K562 (cell line): Measurements from ENCODE around the gene PRICKLE2. TPM values are rescaled to one million over a fixed set of nuclear protein-coding genes. Genes with fewer than 3 reads are reported as not detected.

Experiments used
- ATAC-seq: fragments of 200-7000 bp; cut with Tn5 transposase; 3 replicates; pipeline ENCODE4 v1.9.1; 2020; ENCODE audit warnings: moderate library complexity
- BruUV-seq: library from RNA; stranded (reverse); fragments of 400-500 nt; replicated peaks from 2 replicates; lab custom pipeline; 2021; lab: Mats Ljungman, UMichigan
- CTCF ChIA-PET: fragments of 300-600 bp; formaldehyde crosslinking; extraction: SDS; loops from one replicate; lab custom pipeline; 2021; ENCODE audit warnings: low intra/inter-chr PET ratio; lab: Yijun Ruan, JAX
- POLR2A ChIA-PET: fragments of 300-600, 350-650 bp; sonication (Branson Sonifier 250); formaldehyde crosslinking; extraction: SDS; loops from one replicate; lab custom pipeline; 2021; ENCODE audit warnings: antibody characterized with exemption, inconsistent platforms; lab: Yijun Ruan, JAX
- DNase-seq, 4 experiments: peaks; one replicate each; pipeline versions ENCODE4 v3.0.0 to v3.0.0-alpha.2; 2011 to 2018; ENCODE audit warnings: low spot score in 3 of 4, mixed read lengths in 3 of 4; ENCODE audit errors: extremely low read depth in 1 of 4
- FAIRE-seq: peaks from 2 replicates; lab custom pipeline; 2011; peaks lifted over from hg19 to GRCh38; lab: Jason Lieb, UNC
- H2AFZ ChIP-seq: 2 replicates; pipeline ENCODE4 v1.6.0; 2011; ENCODE audit warnings: low read depth, low read length, control low read depth, inconsistent platforms
- H3K27ac ChIP-seq: fragments of 200-600 bp; 3 replicates; pipeline ENCODE4 v1.8.0; 2011; ENCODE audit warnings: low read depth, mild to moderate bottlenecking, control low read depth, inconsistent platforms, low read length, moderate library complexity, mixed read lengths; ENCODE audit errors: extremely low read depth
- H3K27me3 ChIP-seq, 2 experiments: fragments of 300-600 bp in 1 of 2; 2 replicates in 1 of 2; 3 replicates in 1 of 2; pipeline versions ENCODE4 v1.6.0 to v1.8.0; 2011; ENCODE audit warnings: inconsistent platforms in 2 of 2, low read length in 2 of 2, mild to moderate bottlenecking in 1 of 2, mixed read lengths in 1 of 2, moderate library complexity in 1 of 2; ENCODE audit not compliant: control insufficient read depth in 2 of 2, insufficient read depth in 2 of 2
- H3K36me3 ChIP-seq: fragments of 300-600 bp; 3 replicates; pipeline ENCODE4 v1.8.0; 2011; ENCODE audit warnings: mild to moderate bottlenecking, low read length, inconsistent platforms; ENCODE audit not compliant: control insufficient read depth, insufficient read depth
- H3K4me1 ChIP-seq, 2 experiments: fragments of 200-600 bp in 1 of 2; replicated peaks in 1 of 2; 2 replicates in 1 of 2; 3 replicates in 1 of 2; pipeline versions ENCODE4 v1.5.1 to v1.8.0; 2011; ENCODE audit warnings: inconsistent platforms in 2 of 2, low read length in 2 of 2, mild to moderate bottlenecking in 1 of 2, mixed read lengths in 1 of 2, moderate library complexity in 1 of 2; ENCODE audit not compliant: control insufficient read depth in 2 of 2, insufficient read depth in 2 of 2
- H3K4me2 ChIP-seq: 2 replicates; pipeline ENCODE4 v1.6.1; 2011; ENCODE audit warnings: low read length, control low read depth, inconsistent platforms, mixed read lengths; ENCODE audit not compliant: insufficient read depth
- H3K4me3 ChIP-seq: fragments of 200-600 bp; sonication (generic), shearing (Covaris generic); 2 replicates; pipeline ENCODE4 v1.5.1; 2016; ENCODE audit warnings: control low read depth, inconsistent platforms
- H3K79me2 ChIP-seq: fragments of 200-600 bp; 3 replicates; pipeline ENCODE4 v1.8.0; 2011; ENCODE audit warnings: low read length, inconsistent platforms; ENCODE audit not compliant: control insufficient read depth, insufficient read depth
- H3K9ac ChIP-seq, 2 experiments: 2 replicates each; pipeline versions ENCODE4 v1.6.0 to v1.6.1; 2011; ENCODE audit warnings: low read depth in 2 of 2, low read length in 2 of 2, control low read depth in 1 of 2, inconsistent platforms in 1 of 2, mild to moderate bottlenecking in 1 of 2, mixed read lengths in 1 of 2; ENCODE audit not compliant: insufficient read depth in 1 of 2
- H3K9me1 ChIP-seq: one replicate; pipeline ENCODE4 v1.6.0; 2011; ENCODE audit warnings: inconsistent platforms, mild to moderate bottlenecking, low read length, moderate library complexity; ENCODE audit not compliant: control insufficient read depth, insufficient read depth
- H3K9me3 ChIP-seq: replicated peaks from 2 replicates; pipeline ENCODE4 v1.5.1; 2011; ENCODE audit warnings: low read depth, low read length, inconsistent platforms; ENCODE audit not compliant: control insufficient read depth, insufficient read depth
- H4K20me1 ChIP-seq: replicated peaks from 2 replicates; pipeline ENCODE4 v1.6.1; 2011; ENCODE audit warnings: low read length, inconsistent platforms, mixed read lengths; ENCODE audit not compliant: control insufficient read depth, insufficient read depth
- RBM39 ChIP-seq: fragments of 200-400 bp; formaldehyde crosslinking; optimal IDR thresholded peaks from 2 replicates; pipeline ENCODE3; 2018; ENCODE audit warnings: low read depth, low read length
- RUNX1 ChIP-seq: sonication (generic); IDR thresholded peaks from 2 replicates; pipeline ENCODE4 v1.6.1; 2016; ENCODE audit warnings: antibody characterized with exemption, low read depth
- TCFL5 ChIP-seq: fragments of 250-450 bp; sonication (Bioruptor Pico); conservative IDR thresholded peaks from 2 replicates; pipeline ENCODE4 v1.6.1; 2021; ENCODE audit warnings: mild to moderate bottlenecking, moderate library complexity, matching md5 sums
- ZKSCAN3 ChIP-seq: fragments of 250-450 bp; sonication (Bioruptor Pico); IDR thresholded peaks from 2 replicates; pipeline ENCODE4 v1.4.0; 2020
- ZNF316 ChIP-seq: fragments of 450-650 bp; IDR thresholded peaks from 2 replicates; pipeline ENCODE4 v1.6.1; 2016
- ZNF707 ChIP-seq: fragments of 250-450 bp; sonication (Bioruptor Pico); conservative IDR thresholded peaks from 2 replicates; pipeline ENCODE4 v1.8.0; 2022; ENCODE audit warnings: inconsistent platforms, mild to moderate bottlenecking, moderate library complexity
- WGBS: fragments of 100-300 bp; shearing (Covaris generic); methylation state at CpG from one replicate; pipeline ENCODE4 v1.1.6; 2016; ENCODE audit warnings: low coverage, mixed read lengths; ENCODE audit not compliant: insufficient coverage; ENCODE audit errors: missing lambda C conversion rate; 5-methylcytosine and 5-hydroxymethylcytosine counted together
- in situ Hi-C: fragments of 300-500 bp; cut with MboI; formaldehyde crosslinking; loops from 4 replicates; pipeline ENCODE4 v1.15.0; 2018; ENCODE audit warnings: inconsistent platforms, mixed read lengths
- intact Hi-C: fragments of 100-400 bp; cut with micrococcal nuclease; formaldehyde crosslinking; loops from 2 replicates; pipeline ENCODE4 v1.14.2; 2022
- polyA plus RNA-seq, 8 experiments: library from polyadenylated mRNA; depleted of rRNA in 4 of 8; stranded (reverse) in 5 of 8; unstranded in 3 of 8; fragments of >200 nt; fragmentation: Nextera tagmentation in 2 of 8; fragmentation: Illumina TruSeq in 1 of 8; extraction: Ambion mirVana in 2 of 8; extraction: Trizol in 1 of 8; gene quantifications; 2 replicates each; pipeline versions ENCODE4 v1.2.1 to v1.2.3, GENCODE V29; 2011 to 2014; ENCODE audit warnings: inconsistent platforms in 1 of 8, missing spikeins in 1 of 8
- total RNA-seq, 7 experiments: library from RNA; depleted of rRNA in 6 of 7; stranded (reverse); fragments of >200 nt in 6 of 7; fragmentation: Illumina TruSeq in 2 of 7; extraction: Trizol in 2 of 7; gene quantifications; 2 replicates each; pipeline versions ENCODE4 v1.2.1 to v1.2.3, GENCODE V29; 2011 to 2021; ENCODE audit warnings: low replicate concordance in 1 of 7
- TF ChIP-seq, protein P1 (sequence below): sonication (generic); formaldehyde crosslinking; IDR thresholded peaks from 2 replicates; pipeline ENCODE4 v1.8.1; 2023; ENCODE audit warnings: mild to moderate bottlenecking, missing genetic modification reagents
- TF ChIP-seq, protein P2 (sequence below): fragments of 250-450 bp; sonication (Bioruptor Pico); IDR thresholded peaks from 2 replicates; pipeline ENCODE4 v1.9.0; 2021; ENCODE audit warnings: mild to moderate bottlenecking, inconsistent platforms
- TF ChIP-seq, protein P3 (sequence below), 3 experiments: fragments of 200-800 bp in 1 of 3; fragments of 250-450 bp in 1 of 3; fragments of 450-650 bp in 1 of 3; sonication (Bioruptor Pico) in 1 of 3; sonication (Bioruptor generic) in 1 of 3; formaldehyde crosslinking in 1 of 3; IDR thresholded peaks; 2 replicates each; pipeline versions ENCODE4 v1.6.1 to v1.8.0; 2016 to 2022; ENCODE audit warnings: mild to moderate bottlenecking in 2 of 3, missing genetic modification characterization in 2 of 3, missing compliant biosample characterization in 1 of 3, moderate library complexity in 1 of 3
- TF ChIP-seq, protein P4 (sequence below): fragments of 150-350 bp; conservative IDR thresholded peaks from 2 replicates; pipeline ENCODE4 v1.6.1; 2014; ENCODE audit warnings: low read length
- TF ChIP-seq, protein P5 (sequence below): sonication (generic); formaldehyde crosslinking; IDR thresholded peaks from 2 replicates; pipeline ENCODE4 v1.8.0; 2022; ENCODE audit warnings: mild to moderate bottlenecking, missing genetic modification reagents

PRICKLE2 gene
- total and polyA plus RNA-seq, 9 of the 15 experiments (the other 6 are each of a cell fraction or from before 2014, with no cell fraction given), result 0.07 to 0.09 TPM; not detected in 7

DNA sequence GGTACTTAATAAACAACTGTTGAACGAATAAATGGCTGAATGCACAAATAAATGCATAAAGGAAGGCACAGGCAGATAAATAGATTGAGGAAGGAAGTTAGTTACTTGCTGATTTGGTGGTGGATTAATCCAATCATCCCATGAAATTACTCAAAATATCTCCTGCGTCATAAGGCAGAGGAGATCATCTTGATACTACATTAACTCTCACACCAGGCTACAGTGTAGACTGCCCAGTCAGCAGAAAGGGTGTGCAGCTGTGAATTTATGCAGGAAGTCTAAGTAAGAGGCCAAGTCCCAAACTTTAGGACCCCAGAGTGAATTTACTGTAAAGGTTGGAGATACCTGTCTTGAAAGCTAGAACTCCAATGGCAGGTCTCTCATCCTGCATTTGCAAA lies 38.6 kb downstream of the PRICKLE2 start:
- Histone ChIP-seq H3K4me2 (no peak overlapping the region), H3K79me2 (no peaks in the 10 kb centered on the region), H3K9ac (no peak overlapping the region), H4K20me1 (no peaks in the 10 kb centered on the region), H3K27me3 (no peaks in the 10 kb centered on the region), H2AFZ (no peak overlapping the region), H3K36me3 (no peaks in the 10 kb centered on the region), H3K9me1 (no peaks in the 10 kb centered on the region), H3K9me3 (no peaks in the 10 kb centered on the region), H3K4me3 (no peak overlapping the region), H3K27ac (no peak overlapping the region), H3K4me1 (no peaks in the 10 kb centered on the region)
- ChIA-PET POLR2A (no interaction called here), CTCF (no interaction called here)
- DNase-seq (no peak), ATAC-seq (no peak), FAIRE-seq (no peak)
- 0% methylated on average over 2 of the region's 2 CpGs for WGBS
- no TSS peak for BruUV-seq
- in situ Hi-C loops, result no loop called here
- intact Hi-C loops, result no loop called here
- TF ChIP-seq RUNX1 (no peak), RBM39 (no peak), ZNF316 (0 out of 2 replicates have a peak, but pooled peaks have one; percentile 18), ZNF707 (CRISPR knock-in tag) (no peak), ZKSCAN3 (no peak), TCFL5 (no peak)
- TF ChIP-seq, protein P1, sequence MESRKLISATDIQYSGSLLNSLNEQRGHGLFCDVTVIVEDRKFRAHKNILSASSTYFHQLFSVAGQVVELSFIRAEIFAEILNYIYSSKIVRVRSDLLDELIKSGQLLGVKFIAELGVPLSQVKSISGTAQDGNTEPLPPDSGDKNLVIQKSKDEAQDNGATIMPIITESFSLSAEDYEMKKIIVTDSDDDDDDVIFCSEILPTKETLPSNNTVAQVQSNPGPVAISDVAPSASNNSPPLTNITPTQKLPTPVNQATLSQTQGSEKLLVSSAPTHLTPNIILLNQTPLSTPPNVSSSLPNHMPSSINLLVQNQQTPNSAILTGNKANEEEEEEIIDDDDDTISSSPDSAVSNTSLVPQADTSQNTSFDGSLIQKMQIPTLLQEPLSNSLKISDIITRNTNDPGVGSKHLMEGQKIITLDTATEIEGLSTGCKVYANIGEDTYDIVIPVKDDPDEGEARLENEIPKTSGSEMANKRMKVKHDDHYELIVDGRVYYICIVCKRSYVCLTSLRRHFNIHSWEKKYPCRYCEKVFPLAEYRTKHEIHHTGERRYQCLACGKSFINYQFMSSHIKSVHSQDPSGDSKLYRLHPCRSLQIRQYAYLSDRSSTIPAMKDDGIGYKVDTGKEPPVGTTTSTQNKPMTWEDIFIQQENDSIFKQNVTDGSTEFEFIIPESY (CRISPR knock-in tag), result no peak
- TF ChIP-seq, protein P2, sequence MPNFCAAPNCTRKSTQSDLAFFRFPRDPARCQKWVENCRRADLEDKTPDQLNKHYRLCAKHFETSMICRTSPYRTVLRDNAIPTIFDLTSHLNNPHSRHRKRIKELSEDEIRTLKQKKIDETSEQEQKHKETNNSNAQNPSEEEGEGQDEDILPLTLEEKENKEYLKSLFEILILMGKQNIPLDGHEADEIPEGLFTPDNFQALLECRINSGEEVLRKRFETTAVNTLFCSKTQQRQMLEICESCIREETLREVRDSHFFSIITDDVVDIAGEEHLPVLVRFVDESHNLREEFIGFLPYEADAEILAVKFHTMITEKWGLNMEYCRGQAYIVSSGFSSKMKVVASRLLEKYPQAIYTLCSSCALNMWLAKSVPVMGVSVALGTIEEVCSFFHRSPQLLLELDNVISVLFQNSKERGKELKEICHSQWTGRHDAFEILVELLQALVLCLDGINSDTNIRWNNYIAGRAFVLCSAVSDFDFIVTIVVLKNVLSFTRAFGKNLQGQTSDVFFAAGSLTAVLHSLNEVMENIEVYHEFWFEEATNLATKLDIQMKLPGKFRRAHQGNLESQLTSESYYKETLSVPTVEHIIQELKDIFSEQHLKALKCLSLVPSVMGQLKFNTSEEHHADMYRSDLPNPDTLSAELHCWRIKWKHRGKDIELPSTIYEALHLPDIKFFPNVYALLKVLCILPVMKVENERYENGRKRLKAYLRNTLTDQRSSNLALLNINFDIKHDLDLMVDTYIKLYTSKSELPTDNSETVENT, result no peak
- TF ChIP-seq, protein P3, sequence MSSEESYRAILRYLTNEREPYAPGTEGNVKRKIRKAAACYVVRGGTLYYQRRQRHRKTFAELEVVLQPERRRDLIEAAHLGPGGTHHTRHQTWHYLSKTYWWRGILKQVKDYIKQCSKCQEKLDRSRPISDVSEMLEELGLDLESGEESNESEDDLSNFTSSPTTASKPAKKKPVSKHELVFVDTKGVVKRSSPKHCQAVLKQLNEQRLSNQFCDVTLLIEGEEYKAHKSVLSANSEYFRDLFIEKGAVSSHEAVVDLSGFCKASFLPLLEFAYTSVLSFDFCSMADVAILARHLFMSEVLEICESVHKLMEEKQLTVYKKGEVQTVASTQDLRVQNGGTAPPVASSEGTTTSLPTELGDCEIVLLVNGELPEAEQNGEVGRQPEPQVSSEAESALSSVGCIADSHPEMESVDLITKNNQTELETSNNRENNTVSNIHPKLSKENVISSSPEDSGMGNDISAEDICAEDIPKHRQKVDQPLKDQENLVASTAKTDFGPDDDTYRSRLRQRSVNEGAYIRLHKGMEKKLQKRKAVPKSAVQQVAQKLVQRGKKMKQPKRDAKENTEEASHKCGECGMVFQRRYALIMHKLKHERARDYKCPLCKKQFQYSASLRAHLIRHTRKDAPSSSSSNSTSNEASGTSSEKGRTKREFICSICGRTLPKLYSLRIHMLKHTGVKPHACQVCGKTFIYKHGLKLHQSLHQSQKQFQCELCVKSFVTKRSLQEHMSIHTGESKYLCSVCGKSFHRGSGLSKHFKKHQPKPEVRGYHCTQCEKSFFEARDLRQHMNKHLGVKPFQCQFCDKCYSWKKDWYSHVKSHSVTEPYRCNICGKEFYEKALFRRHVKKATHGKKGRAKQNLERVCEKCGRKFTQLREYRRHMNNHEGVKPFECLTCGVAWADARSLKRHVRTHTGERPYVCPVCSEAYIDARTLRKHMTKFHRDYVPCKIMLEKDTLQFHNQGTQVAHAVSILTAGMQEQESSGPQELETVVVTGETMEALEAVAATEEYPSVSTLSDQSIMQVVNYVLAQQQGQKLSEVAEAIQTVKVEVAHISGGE (CRISPR knock-in tag; IDR thresholded peaks at IDR 0.05), result peak in 1 of 3 experiments; percentile 62; a peak in 2 of 6 replicates
- TF ChIP-seq, protein P4, sequence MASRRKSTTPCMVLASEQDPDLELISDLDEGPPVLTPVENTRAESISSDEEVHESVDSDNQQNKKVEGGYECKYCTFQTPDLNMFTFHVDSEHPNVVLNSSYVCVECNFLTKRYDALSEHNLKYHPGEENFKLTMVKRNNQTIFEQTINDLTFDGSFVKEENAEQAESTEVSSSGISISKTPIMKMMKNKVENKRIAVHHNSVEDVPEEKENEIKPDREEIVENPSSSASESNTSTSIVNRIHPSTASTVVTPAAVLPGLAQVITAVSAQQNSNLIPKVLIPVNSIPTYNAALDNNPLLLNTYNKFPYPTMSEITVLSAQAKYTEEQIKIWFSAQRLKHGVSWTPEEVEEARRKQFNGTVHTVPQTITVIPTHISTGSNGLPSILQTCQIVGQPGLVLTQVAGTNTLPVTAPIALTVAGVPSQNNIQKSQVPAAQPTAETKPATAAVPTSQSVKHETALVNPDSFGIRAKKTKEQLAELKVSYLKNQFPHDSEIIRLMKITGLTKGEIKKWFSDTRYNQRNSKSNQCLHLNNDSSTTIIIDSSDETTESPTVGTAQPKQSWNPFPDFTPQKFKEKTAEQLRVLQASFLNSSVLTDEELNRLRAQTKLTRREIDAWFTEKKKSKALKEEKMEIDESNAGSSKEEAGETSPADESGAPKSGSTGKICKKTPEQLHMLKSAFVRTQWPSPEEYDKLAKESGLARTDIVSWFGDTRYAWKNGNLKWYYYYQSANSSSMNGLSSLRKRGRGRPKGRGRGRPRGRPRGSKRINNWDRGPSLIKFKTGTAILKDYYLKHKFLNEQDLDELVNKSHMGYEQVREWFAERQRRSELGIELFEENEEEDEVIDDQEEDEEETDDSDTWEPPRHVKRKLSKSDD, result no peak
- TF ChIP-seq, protein P5, sequence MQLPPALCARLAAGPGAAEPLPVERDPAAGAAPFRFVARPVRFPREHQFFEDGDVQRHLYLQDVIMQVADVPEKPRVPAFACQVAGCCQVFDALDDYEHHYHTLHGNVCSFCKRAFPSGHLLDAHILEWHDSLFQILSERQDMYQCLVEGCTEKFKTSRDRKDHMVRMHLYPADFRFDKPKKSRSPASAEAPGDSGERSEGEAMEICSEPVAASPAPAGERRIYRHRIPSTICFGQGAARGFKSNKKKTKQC (CRISPR knock-in tag), result no peak
